ENCODE measurements around the gene TEX30.

DNA sequence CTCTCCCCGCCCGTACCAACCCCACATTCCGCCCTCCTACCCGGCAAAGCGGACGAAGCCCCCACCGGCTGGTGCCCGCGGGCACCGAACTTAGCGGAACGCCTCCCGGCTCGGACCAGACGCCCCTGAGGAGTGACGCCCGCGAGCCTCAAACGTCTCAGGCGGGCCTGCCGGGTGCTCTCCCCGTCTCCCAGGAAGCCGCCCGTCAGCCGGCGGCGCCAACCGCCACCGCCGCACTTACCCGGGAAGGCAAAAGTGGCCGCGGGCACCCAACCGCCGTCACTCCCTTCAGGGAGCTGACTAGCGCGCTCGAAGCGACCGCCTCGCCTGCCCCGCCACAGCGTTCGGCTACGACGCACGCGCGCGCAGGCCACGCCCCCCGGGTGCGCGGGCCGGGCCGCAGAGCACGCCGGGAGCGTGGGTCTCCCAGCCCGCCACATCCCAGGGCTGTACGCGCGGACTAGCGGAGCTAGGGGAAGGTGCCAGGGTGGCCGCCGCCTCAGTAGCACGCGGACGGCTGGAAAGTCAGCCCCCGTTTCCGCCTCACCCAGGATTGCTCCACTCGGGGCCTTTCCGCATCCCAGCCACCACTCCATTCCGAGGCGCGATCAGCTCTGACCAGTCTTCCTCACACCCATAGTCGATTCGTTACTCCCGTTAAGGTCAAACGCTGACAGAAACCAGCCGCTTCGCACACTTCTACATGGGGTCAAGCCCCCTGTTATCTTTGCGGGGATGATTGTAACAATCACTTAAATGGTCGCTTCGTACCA, at the start of gene TEX30:
- TF ChIP-seq POLR2A (IDR thresholded peaks at IDR 0.05; ENCODE audit: low read length) (peak; percentile 98), GATA1 (IDR thresholded peaks at IDR 0.05; ENCODE audit: low read depth, low read length) (no peak)
